ENCODE data around the gene TBC1D30. TPM values are rescaled to one million over a fixed set of nuclear protein-coding genes. Genes with fewer than 3 reads are reported as not detected.
"Not testable (repeated sequence)": the region's sequence is repeated elsewhere in the genome, so short reads cannot be mapped to it uniquely, and the experiment has no call there.

TBC1D30 gene
- 0.19 TPM in 1 of 2 replicates, not detected in the other for total RNA-seq (2014; rRNA removed; shearing (Covaris generic))

GRCh38 chr12:64824500-64825142, at the start of gene TBC1D30:
TBC1D30 (plus strand) TSS chr12:64824647; CDS start chr12:64824880, 233 bp downstream.
- peaks cover 64% of the 10 kb centered on the region for H3K27me3 ChIP-seq (replicated peaks)
- DNase-seq (ENCODE audit: low read depth in 1 of 2, low spot score in 2 of 2), result no peak

GRCh38 chr12:64775147-64775736, 49.2 kb upstream of the TBC1D30 start:
- not testable (repeated sequence) for H3K9me3 ChIP-seq (replicated peaks); H3K27ac ChIP-seq; H3K4me1 ChIP-seq (replicated peaks); H3K36me3 ChIP-seq; DNase-seq (ENCODE audit: low read depth in 1 of 2, low spot score in 2 of 2); H3K4me3 ChIP-seq
- H3K27me3 ChIP-seq (replicated peaks), result peaks cover 23% of the 10 kb centered on the region

More at GRCh38 chr12:64824500-64825142, at the start of gene TBC1D30:
- Histone ChIP-seq H3K27ac (no peak within 1 kb of the TSS), H3K9me3 (replicated peaks) (no peaks in the 10 kb centered on the region), H3K4me1 (replicated peaks) (peaks cover 9% of the 10 kb centered on the region), H3K4me3 (peak within 1 kb of the TSS; percentile 17), H3K36me3 (no peaks in the 10 kb centered on the region)

DNA sequence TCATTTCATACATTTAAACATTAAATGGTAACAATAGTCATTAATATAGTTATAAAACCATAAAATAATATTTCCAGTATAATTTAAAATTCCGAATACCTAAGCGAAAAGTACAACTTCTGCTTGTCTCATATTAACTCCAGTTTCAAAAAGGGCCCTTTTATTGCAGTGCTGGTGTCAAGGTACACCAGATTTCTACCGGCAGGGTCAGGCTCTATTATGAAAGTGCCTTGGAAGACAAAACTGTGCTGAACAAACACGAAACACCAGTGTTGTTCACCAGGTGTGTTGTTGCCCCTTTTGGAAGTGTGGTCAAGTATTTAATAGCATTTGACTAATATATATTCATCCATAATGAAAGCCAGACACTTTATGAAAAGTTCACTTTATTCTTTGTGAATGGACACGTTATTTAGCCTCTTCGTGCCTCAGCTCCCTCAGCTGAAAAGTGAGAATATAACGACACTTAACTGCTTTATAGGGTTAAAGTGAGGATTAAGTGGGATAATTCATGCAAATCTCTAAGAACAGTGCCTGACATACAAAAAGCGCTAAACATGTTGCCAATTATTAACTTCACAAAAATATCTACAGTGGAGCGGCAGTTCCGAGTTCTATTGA, 45.0 kb upstream of the TBC1D30 start:
- Histone ChIP-seq H3K27ac (no peak overlapping the region), H3K4me1 (replicated peaks) (peaks cover 11% of the 10 kb centered on the region), H3K27me3 (replicated peaks) (peaks cover 62% of the 10 kb centered on the region), H3K4me3 (no peak overlapping the region), H3K9me3 (replicated peaks) (peaks cover 4% of the 10 kb centered on the region; the same call in 1 of the 2 replicates), H3K36me3 (no peaks in the 10 kb centered on the region)
- no peak for DNase-seq (ENCODE audit: low read depth in 1 of 2, low spot score in 2 of 2)

DNA sequence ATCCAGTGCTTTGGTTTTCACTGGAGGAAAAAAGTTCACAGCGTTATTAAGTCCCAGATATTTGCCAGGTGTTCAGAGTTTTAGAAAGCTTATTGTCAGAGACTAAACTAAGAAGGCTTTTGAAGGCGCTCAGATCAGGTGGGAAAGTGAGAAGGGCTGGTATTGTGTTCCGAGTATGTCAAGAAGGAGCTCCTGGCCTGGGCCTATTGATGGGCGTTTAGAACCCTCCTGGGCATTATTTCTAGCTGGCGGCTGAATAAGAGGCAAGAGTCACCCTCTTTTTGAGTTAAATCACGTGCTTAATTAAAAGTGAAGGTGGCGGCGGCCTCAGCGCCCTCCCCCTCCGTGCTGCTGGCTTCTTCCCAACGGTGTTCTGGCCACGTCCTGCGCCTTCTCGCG, 44.3 kb upstream of the TBC1D30 start:
- DNase-seq (ENCODE audit: low read depth in 1 of 2, low spot score in 2 of 2), result no peak
- no peak overlapping the region for H3K4me3 ChIP-seq
- no peaks in the 10 kb centered on the region for H3K36me3 ChIP-seq
- H3K9me3 ChIP-seq (replicated peaks), result peaks cover 4% of the 10 kb centered on the region; the same call in 1 of the 2 replicates
- peaks cover 65% of the 10 kb centered on the region for H3K27me3 ChIP-seq (replicated peaks)
- H3K27ac ChIP-seq, result no peak overlapping the region
- H3K4me1 ChIP-seq (replicated peaks), result peaks cover 11% of the 10 kb centered on the region

GRCh38 chr12:64780531-64781279, 43.7 kb upstream of the TBC1D30 start:
- no peak for DNase-seq (ENCODE audit: low read depth in 1 of 2, low spot score in 2 of 2)
- H3K27me3 ChIP-seq (replicated peaks), result peaks cover 65% of the 10 kb centered on the region
- peaks cover 11% of the 10 kb centered on the region for H3K4me1 ChIP-seq (replicated peaks)
- peaks cover 4% of the 10 kb centered on the region; the same call in 1 of the 2 replicates for H3K9me3 ChIP-seq (replicated peaks)
- H3K4me3 ChIP-seq, result peak overlapping the region; percentile 26
- H3K36me3 ChIP-seq, result no peaks in the 10 kb centered on the region
- H3K27ac ChIP-seq, result no peak overlapping the region

DNA sequence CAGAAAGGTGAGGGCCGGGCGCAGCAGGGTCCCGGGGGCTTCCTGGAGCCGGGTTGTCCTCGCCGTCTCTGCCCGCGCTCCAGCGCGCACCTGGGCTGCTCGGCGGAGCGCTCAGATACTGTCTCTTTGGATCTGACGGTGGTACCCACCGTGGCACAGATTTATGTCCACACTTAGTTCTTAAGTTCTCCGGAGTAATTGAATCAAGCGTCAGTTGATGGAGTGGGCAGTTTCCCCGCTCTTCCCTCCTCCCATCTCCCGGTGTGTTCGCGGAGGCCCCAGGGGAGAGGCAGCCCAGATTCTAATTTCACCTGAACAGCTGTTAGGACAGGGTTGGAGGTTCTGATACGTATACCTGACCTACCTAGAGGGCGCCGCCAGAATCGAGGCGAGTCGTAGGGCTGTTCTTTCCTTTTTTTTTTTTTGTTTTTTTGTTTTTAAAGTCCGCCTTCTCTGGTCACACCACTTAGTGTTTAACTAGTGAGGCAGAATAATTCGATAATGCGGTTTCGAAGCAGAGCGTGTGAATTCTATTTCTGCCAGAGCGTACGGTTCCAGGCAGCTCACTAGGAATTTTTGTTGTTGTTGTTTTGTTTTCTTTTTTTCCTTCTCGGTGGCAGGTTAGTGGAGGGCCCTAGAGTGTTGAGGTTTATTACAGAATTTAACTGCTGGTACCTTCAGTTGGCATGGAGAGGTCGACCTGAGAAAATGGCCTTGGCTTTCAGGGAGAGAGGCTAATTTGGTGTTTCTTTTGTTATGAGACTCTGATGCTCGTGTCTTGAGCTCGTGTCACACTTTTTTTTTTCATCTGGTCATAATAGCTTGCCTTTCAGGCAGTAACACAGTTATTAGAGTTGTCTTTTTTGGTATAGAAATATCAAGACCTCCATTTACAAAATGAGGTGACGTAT, 42.9 kb upstream of the TBC1D30 start:
- peaks cover 65% of the 10 kb centered on the region for H3K27me3 ChIP-seq (replicated peaks)
- peaks cover 11% of the 10 kb centered on the region for H3K4me1 ChIP-seq (replicated peaks)
- no peaks in the 10 kb centered on the region for H3K36me3 ChIP-seq
- peaks cover 4% of the 10 kb centered on the region; the same call in 1 of the 2 replicates for H3K9me3 ChIP-seq (replicated peaks)
- H3K4me3 ChIP-seq, result no peak overlapping the region
- H3K27ac ChIP-seq, result no peak overlapping the region
- no peak for DNase-seq (ENCODE audit: low read depth in 1 of 2, low spot score in 2 of 2)

DNA sequence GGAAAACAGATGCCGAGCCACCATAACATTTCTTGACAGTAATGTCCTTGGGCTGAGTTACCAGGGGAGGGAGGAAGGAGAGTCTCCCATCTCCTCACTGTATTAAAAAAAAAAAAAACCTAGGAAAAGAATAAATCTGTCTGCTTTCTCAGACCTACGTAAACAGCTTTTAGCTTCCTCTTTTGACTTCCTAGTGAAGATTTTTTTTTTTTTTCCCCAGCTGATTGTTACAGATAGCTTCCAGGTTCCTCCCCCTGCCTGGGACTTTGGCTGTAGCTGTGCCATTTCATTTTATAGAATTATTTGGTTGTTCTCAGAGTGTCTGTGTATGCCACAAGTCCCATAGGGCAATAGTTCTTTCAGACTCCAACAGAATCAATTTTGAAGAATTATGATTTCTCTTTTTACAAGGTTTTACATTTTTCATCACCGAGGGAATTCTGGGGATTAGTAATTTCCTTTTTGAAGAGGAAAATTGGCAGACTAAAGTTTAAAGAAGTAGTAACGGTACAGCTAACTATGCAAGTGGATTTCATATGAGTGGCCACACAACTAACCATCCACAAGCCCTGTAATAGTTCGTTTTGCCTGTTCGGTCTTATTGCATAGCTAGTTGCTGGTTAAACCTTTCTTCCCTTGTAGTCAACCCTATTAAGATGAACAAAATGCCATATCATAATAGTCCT, 42.1 kb upstream of the TBC1D30 start:
- DNase-seq (ENCODE audit: low read depth in 1 of 2, low spot score in 2 of 2), result no peak
- Histone ChIP-seq H3K36me3 (no peaks in the 10 kb centered on the region), H3K9me3 (replicated peaks) (peaks cover 4% of the 10 kb centered on the region; the same call in 1 of the 2 replicates), H3K27ac (no peak overlapping the region), H3K4me3 (no peak overlapping the region), H3K27me3 (replicated peaks) (peaks cover 69% of the 10 kb centered on the region), H3K4me1 (replicated peaks) (peaks cover 11% of the 10 kb centered on the region)

DNA sequence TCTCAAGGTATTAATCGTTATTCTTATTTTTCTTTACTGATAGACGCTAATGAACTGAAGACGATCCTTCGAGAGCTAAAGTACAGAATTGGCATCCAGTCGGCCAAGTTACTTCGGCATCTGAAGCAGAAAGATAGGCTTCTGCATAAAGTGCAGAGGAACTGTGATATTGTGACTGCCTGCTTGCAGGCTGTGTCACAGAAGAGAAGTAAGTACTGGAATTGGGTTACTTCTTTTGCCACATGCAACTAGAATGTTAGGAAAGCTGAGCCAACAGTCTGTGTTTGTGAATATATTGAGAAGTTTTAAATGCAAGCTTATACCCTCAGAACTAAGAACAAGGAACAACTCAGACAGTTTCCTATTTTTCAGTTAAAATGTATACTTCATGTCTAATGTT, 38.6 kb upstream of the TBC1D30 start:
- Histone ChIP-seq H3K27ac (no peak overlapping the region), H3K36me3 (no peaks in the 10 kb centered on the region), H3K27me3 (replicated peaks) (peaks cover 70% of the 10 kb centered on the region), H3K4me1 (replicated peaks) (peaks cover 5% of the 10 kb centered on the region), H3K9me3 (replicated peaks) (peaks cover 4% of the 10 kb centered on the region; the same call in 1 of the 2 replicates), H3K4me3 (no peak overlapping the region)
- no peak for DNase-seq (ENCODE audit: low read depth in 1 of 2, low spot score in 2 of 2)

DNA sequence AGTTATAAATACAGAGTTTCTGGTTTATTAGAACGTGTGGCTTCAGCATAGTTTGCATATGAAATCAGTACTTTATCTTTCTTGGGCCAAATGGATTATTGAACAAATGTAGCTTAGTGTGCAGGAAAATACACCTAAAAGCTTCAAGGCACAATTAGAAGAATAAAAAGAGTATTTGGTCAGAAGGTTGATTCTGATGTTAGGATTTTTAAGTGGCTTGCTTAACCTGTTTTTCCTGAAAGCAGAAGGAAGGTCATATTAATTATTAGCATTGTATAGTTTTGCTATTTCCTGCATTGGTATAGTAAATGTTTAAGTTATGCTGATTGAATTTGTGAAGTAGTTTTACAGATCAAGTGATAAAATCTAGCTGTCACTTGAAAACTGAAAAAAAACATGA, 34.3 kb upstream of the TBC1D30 start:
- Histone ChIP-seq H3K4me1 (replicated peaks) (no peaks in the 10 kb centered on the region), H3K27me3 (replicated peaks) (peaks cover 37% of the 10 kb centered on the region), H3K4me3 (no peak overlapping the region), H3K27ac (no peak overlapping the region), H3K36me3 (no peaks in the 10 kb centered on the region), H3K9me3 (replicated peaks) (no peaks in the 10 kb centered on the region)
- no peak for DNase-seq (ENCODE audit: low read depth in 1 of 2, low spot score in 2 of 2)

DNA sequence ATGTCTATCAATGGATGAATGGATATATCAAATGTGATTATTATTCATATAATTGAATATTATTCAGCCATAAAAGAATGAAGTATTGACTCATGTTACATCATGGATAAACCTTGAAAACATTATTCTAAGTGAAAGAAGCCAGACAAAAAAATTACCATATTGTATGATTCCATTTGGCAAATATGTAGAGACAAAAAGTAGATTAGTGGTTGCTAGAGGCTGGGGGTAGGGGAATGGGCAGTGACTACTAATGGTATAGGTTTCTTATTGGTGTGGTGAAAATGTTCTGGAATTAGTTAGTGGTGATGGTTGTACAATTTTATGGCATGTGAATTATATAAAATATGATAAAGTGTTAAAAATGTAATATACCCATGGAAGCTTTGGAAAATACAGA, 33.4 kb upstream of the TBC1D30 start:
- H3K27me3 ChIP-seq (replicated peaks), result peaks cover 32% of the 10 kb centered on the region
- DNase-seq (ENCODE audit: low read depth in 1 of 2, low spot score in 2 of 2), result no peak
- H3K27ac ChIP-seq, result no peak overlapping the region

DNA sequence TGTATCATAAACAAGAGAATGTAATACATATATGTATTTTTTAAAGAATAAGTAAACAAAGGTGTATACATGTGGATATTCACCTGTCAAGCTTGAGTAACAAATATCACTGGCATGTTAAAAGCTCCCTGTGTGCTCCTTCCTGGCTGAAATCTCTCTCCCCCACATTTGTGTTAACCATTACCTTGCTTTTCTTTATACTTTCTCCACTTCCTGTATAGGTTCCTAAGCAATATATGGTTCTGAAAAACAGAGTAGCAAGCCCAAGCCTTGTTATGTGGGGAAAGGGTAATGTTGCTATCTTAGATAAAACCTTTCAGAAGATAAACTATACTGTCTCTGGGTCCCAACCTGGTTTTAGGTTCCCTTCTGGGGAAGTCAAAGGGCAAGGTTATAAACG, 32.3 kb upstream of the TBC1D30 start:
- DNase-seq (ENCODE audit: low read depth in 1 of 2, low spot score in 2 of 2), result no peak
- no peak overlapping the region for H3K27ac ChIP-seq
- no peaks in the 10 kb centered on the region for H3K4me1 ChIP-seq (replicated peaks)
- no peaks in the 10 kb centered on the region for H3K36me3 ChIP-seq
- peaks cover 31% of the 10 kb centered on the region for H3K27me3 ChIP-seq (replicated peaks)
- H3K9me3 ChIP-seq (replicated peaks), result no peaks in the 10 kb centered on the region
- no peak overlapping the region for H3K4me3 ChIP-seq

More for the DNA sequence above, 33.4 kb upstream of the TBC1D30 start:
- H3K4me1 ChIP-seq (replicated peaks), result no peaks in the 10 kb centered on the region
- no peaks in the 10 kb centered on the region for H3K36me3 ChIP-seq
- H3K9me3 ChIP-seq (replicated peaks), result no peaks in the 10 kb centered on the region
- no peak overlapping the region for H3K4me3 ChIP-seq

DNA sequence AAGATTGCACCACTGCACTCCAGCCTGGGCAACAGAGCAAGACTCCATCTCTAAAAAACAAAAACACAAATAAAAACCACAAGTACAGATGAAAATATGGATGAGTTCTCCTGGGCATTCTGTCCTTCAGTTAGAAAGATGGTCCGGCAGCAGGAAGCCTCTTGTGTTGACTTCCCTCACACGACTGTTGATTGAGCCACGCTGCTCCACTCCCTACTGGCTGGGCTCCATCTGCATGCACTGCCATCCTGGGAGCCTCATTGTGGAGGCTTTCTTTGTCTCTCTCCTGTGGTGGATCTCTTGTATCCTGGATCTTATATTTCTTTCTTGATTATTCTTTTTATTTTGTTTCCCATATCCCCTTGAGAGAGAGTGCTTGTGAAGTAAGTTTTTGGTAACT, 30.8 kb upstream of the TBC1D30 start:
- no peak overlapping the region for H3K27ac ChIP-seq
- no peak for DNase-seq (ENCODE audit: low read depth in 1 of 2, low spot score in 2 of 2)
- no peaks in the 10 kb centered on the region for H3K4me1 ChIP-seq (replicated peaks)
- no peaks in the 10 kb centered on the region for H3K9me3 ChIP-seq (replicated peaks)
- H3K36me3 ChIP-seq, result no peaks in the 10 kb centered on the region
- H3K27me3 ChIP-seq (replicated peaks), result peaks cover 21% of the 10 kb centered on the region
- H3K4me3 ChIP-seq, result no peak overlapping the region
